Nephron progenitor cell (in vitro differentiated cells): ENCODE measurements around the gene KDM6A.

Source experiments
- DNase-seq: peaks from one replicate; pipeline ENCODE4 v3.0.0; 2021
- H3K27ac Mint-ChIP-seq: 2 replicates; pipeline ENCODE4 v1.8.0; 2021; ENCODE audit warnings: mild to moderate bottlenecking, moderate library complexity, mixed read lengths
- H3K27me3 Mint-ChIP-seq: 2 replicates; pipeline ENCODE4 v1.8.0; 2021; ENCODE audit warnings: mild to moderate bottlenecking, low read depth, mixed read lengths; ENCODE audit not compliant: poor library complexity
- H3K36me3 Mint-ChIP-seq: 2 replicates; pipeline ENCODE4 v1.8.0; 2021; ENCODE audit warnings: low read depth, mixed read lengths
- H3K4me1 Mint-ChIP-seq: 2 replicates; pipeline ENCODE4 v1.8.0; 2021; ENCODE audit warnings: mixed read lengths
- H3K4me3 Mint-ChIP-seq: 2 replicates; pipeline ENCODE4 v1.8.0; 2021; ENCODE audit warnings: mild to moderate bottlenecking, moderate library complexity, mixed read lengths
- H3K9me3 Mint-ChIP-seq: 2 replicates; pipeline ENCODE4 v1.8.0; 2021; ENCODE audit warnings: mild to moderate bottlenecking, moderate library complexity, mixed read lengths
- CTCF ChIP-seq: fragments of 200-600 bp; sonication (generic); IDR thresholded peaks from 2 replicates; pipeline ENCODE4 v1.5.0; 2021; ENCODE audit warnings: antibody characterized with exemption

Gene KDM6A

GRCh38 chrX:44918722-44919121, 45.7 kb downstream of the KDM6A start:
- H3K9me3 Mint-ChIP-seq, result peaks cover 42% of the 10 kb centered on the region

GRCh38 chrX:44922980-44923379, 50.0 kb downstream of the KDM6A start:
- Mint-ChIP-seq H3K27me3 (peaks cover 3% of the 10 kb centered on the region), H3K27ac (no peak overlapping the region), H3K4me1 (peaks cover 5% of the 10 kb centered on the region), H3K4me3 (no peak overlapping the region), H3K9me3 (peaks cover 67% of the 10 kb centered on the region), H3K36me3 (peaks cover 48% of the 10 kb centered on the region)
- TF ChIP-seq CTCF, result no peak
- no peak for DNase-seq

More at GRCh38 chrX:44918722-44919121, 45.7 kb downstream of the KDM6A start:
- TF ChIP-seq CTCF, result no peak
- peaks cover 28% of the 10 kb centered on the region for H3K36me3 Mint-ChIP-seq
- H3K4me1 Mint-ChIP-seq, result peaks cover 5% of the 10 kb centered on the region
- H3K4me3 Mint-ChIP-seq, result no peak overlapping the region
- H3K27ac Mint-ChIP-seq, result no peak overlapping the region
- H3K27me3 Mint-ChIP-seq, result peaks cover 3% of the 10 kb centered on the region
- no peak for DNase-seq

GRCh38 chrX:44927398-44927797, 54.4 kb downstream of the KDM6A start:
- Mint-ChIP-seq H3K27ac (no peak overlapping the region), H3K27me3 (peaks cover 5% of the 10 kb centered on the region), H3K4me1 (peaks cover 5% of the 10 kb centered on the region), H3K9me3 (peaks cover 79% of the 10 kb centered on the region), H3K4me3 (no peak overlapping the region), H3K36me3 (peaks cover 67% of the 10 kb centered on the region)
- no peak for TF ChIP-seq CTCF
- no peak for DNase-seq

- Mint-ChIP-seq H3K27ac (no peak overlapping the region), H3K36me3 (peaks cover 50% of the 10 kb centered on the region), H3K4me3 (no peak overlapping the region), H3K4me1 (no peaks in the 10 kb centered on the region), H3K9me3 (peaks cover 78% of the 10 kb centered on the region), H3K27me3 (peaks cover 6% of the 10 kb centered on the region)
- DNase-seq, result no peak
- no peak for TF ChIP-seq CTCF
These were observed 58.5 kb downstream of the KDM6A start for GRCh38 chrX:44931441-44931973.

- no peak for TF ChIP-seq CTCF
- H3K27me3 Mint-ChIP-seq, result peaks cover 3% of the 10 kb centered on the region
- peaks cover 39% of the 10 kb centered on the region for H3K36me3 Mint-ChIP-seq
- no peak overlapping the region for H3K4me3 Mint-ChIP-seq
- no peak for DNase-seq
- no peaks in the 10 kb centered on the region for H3K4me1 Mint-ChIP-seq
- H3K9me3 Mint-ChIP-seq, result peaks cover 66% of the 10 kb centered on the region
- H3K27ac Mint-ChIP-seq, result no peak overlapping the region
These were observed 62.2 kb downstream of the KDM6A start for GRCh38 chrX:44935172-44935571.

GRCh38 chrX:44935640-44936039, 62.7 kb downstream of the KDM6A start:
- peaks cover 43% of the 10 kb centered on the region for H3K36me3 Mint-ChIP-seq
- no peak for DNase-seq
- H3K27me3 Mint-ChIP-seq, result peaks cover 3% of the 10 kb centered on the region
- H3K4me1 Mint-ChIP-seq, result no peaks in the 10 kb centered on the region
- H3K4me3 Mint-ChIP-seq, result no peak overlapping the region
- H3K27ac Mint-ChIP-seq, result no peak overlapping the region
- no peak for TF ChIP-seq CTCF
- H3K9me3 Mint-ChIP-seq, result peaks cover 71% of the 10 kb centered on the region
